WERI-Rb-1 (cell line): Measurements from ENCODE around the gene OTUB1.

ENCODE experiments used
- DNase-seq: peaks from one replicate; pipeline ENCODE4 v3.0.0-alpha.2; 2020
- H3K27ac ChIP-seq: fragments of 250-450 bp; sonication (Bioruptor Pico); 2 replicates; pipeline ENCODE4 v1.5.1; 2020; ENCODE audit warnings: mild to moderate bottlenecking, moderate library complexity
- H3K27me3 ChIP-seq: fragments of 250-450 bp; sonication (Bioruptor Pico); 2 replicates; pipeline ENCODE4 v1.5.1; 2021; ENCODE audit warnings: mild to moderate bottlenecking, low read depth, moderate library complexity; ENCODE audit not compliant: insufficient read depth, severe bottlenecking
- H3K36me3 ChIP-seq: fragments of 250-450 bp; sonication (Bioruptor Pico); 2 replicates; pipeline ENCODE4 v1.5.1; 2020; ENCODE audit warnings: mild to moderate bottlenecking, moderate library complexity
- H3K4me3 ChIP-seq: 2 replicates; pipeline ENCODE4 v1.5.1; 2011; ENCODE audit warnings: low read depth, mild to moderate bottlenecking, control low read depth, low read length
- H3K9me3 ChIP-seq: fragments of 250-450 bp; sonication (Bioruptor Pico); 2 replicates; pipeline ENCODE4 v1.5.1; 2021; ENCODE audit warnings: mild to moderate bottlenecking, moderate library complexity; ENCODE audit not compliant: severe bottlenecking
- CTCF ChIP-seq: IDR thresholded peaks from 2 replicates; pipeline ENCODE4 v1.5.1; 2011; ENCODE audit warnings: low read depth, mild to moderate bottlenecking, control low read depth, inconsistent platforms, low read length

The OTUB1 gene

GRCh38 chr11:64010783-64011182 is 24.5 kb downstream of the OTUB1 start:
- no peaks in the 10 kb centered on the region for H3K36me3 ChIP-seq
- H3K9me3 ChIP-seq = no peaks in the 10 kb centered on the region
- H3K27ac ChIP-seq = no peak overlapping the region
- no peaks in the 10 kb centered on the region for H3K27me3 ChIP-seq
- no peak overlapping the region for H3K4me3 ChIP-seq
- no peak for DNase-seq
- TF ChIP-seq CTCF = no peak

DNA sequence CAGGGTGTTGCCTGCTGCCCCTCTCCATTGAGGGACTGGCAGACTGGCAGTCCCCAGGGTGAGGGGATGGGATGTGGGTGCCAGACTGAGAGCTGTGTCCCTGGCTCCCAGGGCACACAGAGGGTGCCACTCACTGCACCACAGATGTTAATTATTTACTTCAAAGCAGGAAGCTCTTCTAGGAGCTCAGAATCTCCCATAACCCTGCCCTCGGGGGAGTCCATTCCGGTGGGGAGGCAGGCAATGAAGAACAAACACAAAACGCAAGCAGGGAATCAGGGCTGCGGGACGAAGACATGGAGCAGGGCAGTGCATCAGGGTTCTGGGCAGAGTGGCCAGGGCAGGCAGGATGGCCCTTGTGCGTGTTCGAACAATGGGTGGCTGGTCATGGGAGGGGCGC is 25.1 kb downstream of the OTUB1 start:
- Histone ChIP-seq H3K36me3 (no peaks in the 10 kb centered on the region), H3K9me3 (no peaks in the 10 kb centered on the region), H3K4me3 (no peak overlapping the region), H3K27me3 (no peaks in the 10 kb centered on the region), H3K27ac (no peak overlapping the region)
- no peak for DNase-seq
- TF ChIP-seq CTCF = no peak

DNA sequence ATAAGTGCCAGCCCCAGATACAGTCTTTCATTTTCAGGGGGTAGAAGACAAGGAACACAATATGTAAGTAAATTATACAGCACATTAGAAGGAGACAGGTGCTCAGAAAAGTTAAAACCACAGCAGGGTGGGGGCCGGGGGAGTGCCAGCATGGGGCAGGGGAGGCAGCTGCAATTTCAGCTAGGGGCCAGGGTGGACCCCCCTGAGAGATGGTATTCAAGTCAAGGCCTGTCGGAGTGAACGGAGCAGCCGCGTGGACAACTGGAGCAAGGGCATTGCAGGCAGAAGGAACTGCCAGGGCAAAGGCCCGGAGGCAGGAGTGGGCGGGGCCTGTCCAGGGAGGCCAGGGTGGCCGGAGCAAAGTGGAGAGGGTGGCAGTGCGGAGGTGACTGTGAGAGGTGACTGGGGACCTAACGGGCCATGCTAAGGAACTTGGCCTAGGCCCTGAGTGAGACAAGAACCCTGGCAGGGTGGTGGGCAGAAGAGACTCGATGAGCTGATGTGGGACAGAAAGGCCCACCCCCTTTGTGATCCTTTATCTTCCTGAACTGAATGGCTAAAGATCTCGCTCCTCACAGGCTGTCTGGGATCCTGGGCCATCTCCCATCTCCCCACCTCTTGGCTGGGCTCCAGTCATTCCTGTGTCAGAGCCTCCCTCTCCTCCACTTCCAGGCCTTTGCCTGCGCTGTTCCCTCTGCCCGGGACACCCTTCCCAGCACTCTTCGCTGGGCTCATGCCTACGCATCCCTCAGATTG is 27.1 kb downstream of the OTUB1 start:
- Histone ChIP-seq H3K9me3 (no peaks in the 10 kb centered on the region), H3K36me3 (no peaks in the 10 kb centered on the region), H3K27ac (no peak overlapping the region), H3K27me3 (no peaks in the 10 kb centered on the region), H3K4me3 (no peak overlapping the region)
- no peak for DNase-seq
- no peak for TF ChIP-seq CTCF

- Histone ChIP-seq H3K27ac (no peak overlapping the region), H3K9me3 (no peaks in the 10 kb centered on the region), H3K4me3 (no peak overlapping the region), H3K36me3 (no peaks in the 10 kb centered on the region), H3K27me3 (no peaks in the 10 kb centered on the region)
- TF ChIP-seq CTCF = no peak
- DNase-seq = no peak
These were observed 28.1 kb downstream of the OTUB1 start for GRCh38 chr11:64014356-64014755.

DNA sequence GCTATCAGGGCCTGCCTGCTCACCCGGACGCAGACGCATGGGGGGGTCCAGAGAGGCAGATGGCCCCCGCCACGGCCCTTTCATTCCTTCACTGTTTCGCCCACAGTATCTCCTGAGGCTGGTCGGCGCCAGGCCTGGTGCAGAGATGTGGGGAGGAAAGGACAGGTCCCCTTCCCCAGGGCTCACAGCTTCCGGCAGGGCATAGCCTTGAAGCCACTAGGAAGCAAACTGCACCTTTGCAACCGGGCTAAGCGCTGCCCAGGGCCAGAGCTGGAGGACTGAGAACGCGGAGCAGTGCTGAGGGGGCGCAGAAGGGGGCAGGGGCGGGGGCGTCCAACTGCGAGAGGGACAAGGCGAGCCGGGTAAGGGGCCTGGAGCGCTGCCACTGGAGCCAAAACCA is 29.3 kb downstream of the OTUB1 start:
- no peak overlapping the region for H3K4me3 ChIP-seq
- TF ChIP-seq CTCF = no peak

More for the DNA sequence above, 29.3 kb downstream of the OTUB1 start:
- H3K27ac ChIP-seq = no peak overlapping the region
- H3K9me3 ChIP-seq = no peaks in the 10 kb centered on the region
- no peaks in the 10 kb centered on the region for H3K27me3 ChIP-seq
- no peaks in the 10 kb centered on the region for H3K36me3 ChIP-seq
- DNase-seq = no peak
